Neural progenitor cell (in vitro differentiated cells): ENCODE results near the gene C13orf42. TPM values are rescaled to one million over a fixed set of nuclear protein-coding genes. Genes with fewer than 3 reads are reported as not detected.

Source experiments
- DNase-seq: peaks from one replicate; pipeline ENCODE4 v3.0.0-alpha.2; 2016; ENCODE audit warnings: low spot score
- H2AFZ ChIP-seq: fragments of 200-600 bp; sonication (generic); replicated peaks from 2 replicates; pipeline ENCODE4 v1.6.1; 2016; ENCODE audit warnings: antibody characterized with exemption
- H3F3A ChIP-seq: fragments of 200-600 bp; sonication (generic); 2 replicates; pipeline ENCODE4 v1.6.1; 2016; ENCODE audit warnings: antibody characterized with exemption, low read depth
- H3K27ac ChIP-seq: fragments of 200-600 bp; sonication (generic); 2 replicates; pipeline ENCODE4 v1.5.1; 2016; ENCODE audit warnings: mild to moderate bottlenecking
- H3K27me3 ChIP-seq: fragments of 200-600 bp; sonication (generic); 2 replicates; pipeline ENCODE4 v1.6.1; 2016; ENCODE audit warnings: mild to moderate bottlenecking, moderate library complexity
- H3K36me3 ChIP-seq: fragments of 200-600 bp; sonication (generic); 2 replicates; pipeline ENCODE4 v1.5.1; 2016
- H3K4me1 ChIP-seq: fragments of 200-600 bp; sonication (generic); 2 replicates; pipeline ENCODE4 v1.6.1; 2016; ENCODE audit warnings: mixed run types
- H3K4me2 ChIP-seq: fragments of 200-600 bp; sonication (generic); 2 replicates; pipeline ENCODE4 v1.6.1; 2016
- H3K4me3 ChIP-seq: fragments of 200-600 bp; sonication (generic); 2 replicates; pipeline ENCODE4 v1.5.1; 2016
- H3K79me2 ChIP-seq: fragments of 200-600 bp; sonication (generic); 2 replicates; pipeline ENCODE4 v1.6.1; 2016; ENCODE audit warnings: low read depth
- H3K9ac ChIP-seq: fragments of 200-600 bp; sonication (generic); 2 replicates; pipeline ENCODE4 v1.6.1; 2016
- H3K9me3 ChIP-seq: fragments of 200-600 bp; sonication (generic); 2 replicates; pipeline ENCODE4 v1.5.1; 2016; ENCODE audit warnings: low read depth
- H4K20me1 ChIP-seq: fragments of 200-600 bp; sonication (generic); 2 replicates; pipeline ENCODE4 v1.6.1; 2016; ENCODE audit warnings: low read depth
- H3K27ac Mint-ChIP-seq: 3 replicates; pipeline ENCODE4 v1.8.0; 2021; ENCODE audit warnings: mixed read lengths
- H3K27me3 Mint-ChIP-seq: 2 replicates; pipeline ENCODE4 v1.8.0; 2022; ENCODE audit warnings: low read depth, mild to moderate bottlenecking, inconsistent platforms, moderate library complexity, mixed read lengths; ENCODE audit not compliant: insufficient read depth
- H3K36me3 Mint-ChIP-seq: 3 replicates; pipeline ENCODE4 v1.8.0; 2021; ENCODE audit warnings: mixed read lengths
- H3K4me1 Mint-ChIP-seq: 3 replicates; pipeline ENCODE4 v1.8.0; 2021; ENCODE audit warnings: mixed read lengths
- H3K4me3 Mint-ChIP-seq: 3 replicates; pipeline ENCODE4 v1.8.0; 2021; ENCODE audit warnings: mild to moderate bottlenecking, moderate library complexity, mixed read lengths
- H3K9me3 Mint-ChIP-seq: 3 replicates; pipeline ENCODE4 v1.8.0; 2020; ENCODE audit warnings: mixed read lengths
- EZH2 ChIP-seq: fragments of 200-600 bp; sonication (generic); IDR thresholded peaks from 2 replicates; pipeline ENCODE4 v1.6.1; 2017; ENCODE audit warnings: antibody characterized with exemption, mild to moderate bottlenecking, moderate library complexity
- EZH2phosphoT487 ChIP-seq: fragments of 200-600 bp; sonication (generic); IDR thresholded peaks from 2 replicates; pipeline ENCODE4 v1.6.1; 2017; ENCODE audit warnings: antibody characterized with exemption
- total RNA-seq: library from RNA; depleted of rRNA; stranded (reverse); fragments of >200 nt; gene quantifications from 2 replicates; pipeline ENCODE4 v1.2.3, GENCODE V29; 2015; ENCODE audit warnings: low replicate concordance
- TF ChIP-seq, protein P1 (sequence below): fragments of 200-600 bp; sonication (generic); IDR thresholded peaks from 2 replicates; pipeline ENCODE4 v1.5.1; 2017; ENCODE audit warnings: antibody characterized with exemption, mild to moderate bottlenecking

C13orf42 gene
- total RNA-seq, 1 donor from 2014 or later, result 0.65 TPM

GRCh38 chr13:51146667-51147066 is 35.6 kb upstream of the C13orf42 start:
- Mint-ChIP-seq H3K27ac (no peak overlapping the region), H3K4me1 (peaks cover 10% of the 10 kb centered on the region)
- peak overlapping the region; percentile 57 for H3K27ac ChIP-seq

GRCh38 chr13:51137250-51137649 is 26.2 kb upstream of the C13orf42 start:
- Histone ChIP-seq H3K9ac (no peak overlapping the region), H3K4me2 (no peak overlapping the region), H3K4me1 (no peaks in the 10 kb centered on the region), H3K36me3 (no peaks in the 10 kb centered on the region), H3F3A (no peaks in the 10 kb centered on the region), H3K9me3 (no peaks in the 10 kb centered on the region), H3K27me3 (no peaks in the 10 kb centered on the region), H3K27ac (no peak overlapping the region), H3K79me2 (no peaks in the 10 kb centered on the region), H4K20me1 (no peaks in the 10 kb centered on the region), H2AFZ (no peak overlapping the region), H3K4me3 (no peak overlapping the region)
- H3K9me3 Mint-ChIP-seq, result peaks cover 14% of the 10 kb centered on the region
- H3K4me3 Mint-ChIP-seq, result no peak overlapping the region
- no peak overlapping the region for H3K27ac Mint-ChIP-seq
- peaks cover 8% of the 10 kb centered on the region for H3K27me3 Mint-ChIP-seq
- H3K36me3 Mint-ChIP-seq, result no peaks in the 10 kb centered on the region
- H3K4me1 Mint-ChIP-seq, result no peaks in the 10 kb centered on the region
- DNase-seq, result no peak
- no peak for TF ChIP-seq EZH2
- no peak for TF ChIP-seq EZH2phosphoT487
- TF ChIP-seq, protein P1, sequence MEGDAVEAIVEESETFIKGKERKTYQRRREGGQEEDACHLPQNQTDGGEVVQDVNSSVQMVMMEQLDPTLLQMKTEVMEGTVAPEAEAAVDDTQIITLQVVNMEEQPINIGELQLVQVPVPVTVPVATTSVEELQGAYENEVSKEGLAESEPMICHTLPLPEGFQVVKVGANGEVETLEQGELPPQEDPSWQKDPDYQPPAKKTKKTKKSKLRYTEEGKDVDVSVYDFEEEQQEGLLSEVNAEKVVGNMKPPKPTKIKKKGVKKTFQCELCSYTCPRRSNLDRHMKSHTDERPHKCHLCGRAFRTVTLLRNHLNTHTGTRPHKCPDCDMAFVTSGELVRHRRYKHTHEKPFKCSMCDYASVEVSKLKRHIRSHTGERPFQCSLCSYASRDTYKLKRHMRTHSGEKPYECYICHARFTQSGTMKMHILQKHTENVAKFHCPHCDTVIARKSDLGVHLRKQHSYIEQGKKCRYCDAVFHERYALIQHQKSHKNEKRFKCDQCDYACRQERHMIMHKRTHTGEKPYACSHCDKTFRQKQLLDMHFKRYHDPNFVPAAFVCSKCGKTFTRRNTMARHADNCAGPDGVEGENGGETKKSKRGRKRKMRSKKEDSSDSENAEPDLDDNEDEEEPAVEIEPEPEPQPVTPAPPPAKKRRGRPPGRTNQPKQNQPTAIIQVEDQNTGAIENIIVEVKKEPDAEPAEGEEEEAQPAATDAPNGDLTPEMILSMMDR, result no peak

More at GRCh38 chr13:51146667-51147066, 35.6 kb upstream of the C13orf42 start:
- no peaks in the 10 kb centered on the region for H3K36me3 ChIP-seq
- Mint-ChIP-seq H3K27me3 (no peaks in the 10 kb centered on the region), H3K36me3 (no peaks in the 10 kb centered on the region), H3K4me3 (no peak overlapping the region), H3K9me3 (peaks cover 2% of the 10 kb centered on the region)
- H3K9ac ChIP-seq, result no peak overlapping the region
- H4K20me1 ChIP-seq, result no peaks in the 10 kb centered on the region
- no peak overlapping the region for H3K4me3 ChIP-seq
- no peaks in the 10 kb centered on the region for H3K27me3 ChIP-seq
- DNase-seq, result no peak
- H3K9me3 ChIP-seq, result peaks cover 17% of the 10 kb centered on the region
- no peaks in the 10 kb centered on the region for H3K79me2 ChIP-seq
- peaks cover 40% of the 10 kb centered on the region for H3K4me1 ChIP-seq
- H3K4me2 ChIP-seq, result no peak overlapping the region
- H3F3A ChIP-seq, result peaks cover 35% of the 10 kb centered on the region
- TF ChIP-seq, protein P1, result no peak
- TF ChIP-seq EZH2 (no peak), EZH2phosphoT487 (no peak)
- no peak overlapping the region for H2AFZ ChIP-seq

DNA sequence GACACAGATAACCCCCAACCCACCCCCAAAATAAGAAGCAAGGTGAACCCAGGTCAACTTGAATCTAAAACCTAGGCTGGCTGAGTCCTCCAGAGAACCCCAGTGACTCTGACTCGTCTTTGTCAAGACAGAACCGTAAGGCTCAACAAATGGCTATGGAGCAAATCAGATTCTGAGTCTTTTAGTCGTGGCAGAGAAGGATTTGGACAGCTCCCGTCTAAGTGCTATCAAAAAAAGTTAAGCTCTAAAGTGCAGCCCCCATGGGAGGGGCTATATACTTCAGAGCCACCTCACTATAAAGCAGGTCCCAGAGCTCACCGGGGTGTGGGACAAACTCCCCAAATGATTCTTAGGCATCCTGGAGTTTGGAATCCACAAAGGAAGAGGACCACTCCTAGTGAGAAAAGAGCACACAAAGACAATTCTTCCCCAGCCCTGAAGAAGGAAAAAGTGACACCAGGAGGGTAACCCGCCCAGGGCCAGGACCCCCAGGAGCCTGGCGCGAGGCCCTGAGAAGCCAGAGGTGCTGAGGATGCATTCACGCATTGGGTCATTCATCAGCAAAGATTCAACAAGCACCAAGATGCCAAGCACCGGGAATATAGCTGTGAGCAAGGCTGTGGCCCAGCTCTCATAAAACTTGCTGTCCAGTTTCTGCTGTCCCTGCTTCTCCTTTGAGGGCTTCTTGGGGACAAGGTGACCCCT is 25.4 kb upstream of the C13orf42 start:
- Mint-ChIP-seq H3K27ac (no peak overlapping the region), H3K4me3 (no peak overlapping the region), H3K27me3 (peaks cover 8% of the 10 kb centered on the region), H3K36me3 (no peaks in the 10 kb centered on the region), H3K9me3 (peaks cover 20% of the 10 kb centered on the region), H3K4me1 (no peaks in the 10 kb centered on the region)
- Histone ChIP-seq H3K27me3 (no peaks in the 10 kb centered on the region), H3K9ac (no peak overlapping the region), H3K79me2 (no peaks in the 10 kb centered on the region), H4K20me1 (no peaks in the 10 kb centered on the region), H3K4me2 (no peak overlapping the region), H2AFZ (no peak overlapping the region), H3K36me3 (peaks cover 4% of the 10 kb centered on the region), H3K4me3 (no peak overlapping the region), H3F3A (no peaks in the 10 kb centered on the region), H3K27ac (no peak overlapping the region), H3K4me1 (no peaks in the 10 kb centered on the region), H3K9me3 (peaks cover 5% of the 10 kb centered on the region)
- TF ChIP-seq EZH2 (no peak), EZH2phosphoT487 (no peak)
- TF ChIP-seq, protein P1, result no peak
- DNase-seq, result no peak
